C4-2B (cell line): ENCODE measurements around the gene UBE3A.

ENCODE experiments used
- H3K27ac ChIP-seq: fragments of 450-650 bp; 2 replicates; pipeline ENCODE4 v1.5.1; 2017
- CTCF ChIP-seq: fragments of 450-650 bp; conservative IDR thresholded peaks from 2 replicates; pipeline ENCODE4 v1.5.1; 2017; ENCODE audit warnings: mild to moderate bottlenecking
- ZFX ChIP-seq: fragments of 450-650 bp; IDR thresholded peaks from 2 replicates; pipeline ENCODE4 v1.6.1; 2017

Gene UBE3A

GRCh38 chr15:25366058-25366457 lies 72.8 kb downstream of the UBE3A start:
- H3K27ac ChIP-seq: no peak overlapping the region
- TF ChIP-seq CTCF (no peak), ZFX (no peak)

- TF ChIP-seq ZFX (no peak), CTCF (no peak)
- no peak overlapping the region for H3K27ac ChIP-seq
These were observed 76.3 kb downstream of the UBE3A start for GRCh38 chr15:25362545-25362944.

- H3K27ac ChIP-seq: no peak overlapping the region
- TF ChIP-seq CTCF (no peak), ZFX (no peak)
These were observed 91.1 kb downstream of the UBE3A start for GRCh38 chr15:25347707-25348106.

GRCh38 chr15:25346371-25346770 lies 92.5 kb downstream of the UBE3A start:
- TF ChIP-seq ZFX (no peak), CTCF (no peak)
- H3K27ac ChIP-seq: peak overlapping the region; percentile 22; the same call in 1 of the 2 replicates

- TF ChIP-seq CTCF (peak; percentile 39), ZFX (no peak)
- peak overlapping the region; percentile 22; the same call in 1 of the 2 replicates for H3K27ac ChIP-seq
These were observed 92.9 kb downstream of the UBE3A start for GRCh38 chr15:25345943-25346342.

GRCh38 chr15:25342629-25343028 lies 96.2 kb downstream of the UBE3A start:
- no peak overlapping the region for H3K27ac ChIP-seq
- TF ChIP-seq ZFX (no peak), CTCF (no peak)

GRCh38 chr15:25339431-25339830 lies 99.4 kb downstream of the UBE3A start:
- no peak overlapping the region for H3K27ac ChIP-seq
- TF ChIP-seq CTCF: no peak
- TF ChIP-seq ZFX: no peak

GRCh38 chr15:25335279-25335678 lies 103.5 kb downstream of the UBE3A start:
- TF ChIP-seq ZFX (no peak), CTCF (no peak)
- H3K27ac ChIP-seq: no peak overlapping the region
